WTC11 (cell line): ENCODE measurements around the gene TM2D1.

Experiments used
- CREM ChIP-seq: sonication (generic); formaldehyde crosslinking; IDR thresholded peaks from 2 replicates; pipeline ENCODE4 v1.8.1; 2022; ENCODE audit warnings: mild to moderate bottlenecking, missing genetic modification reagents, moderate library complexity
- NR3C1 ChIP-seq: sonication (generic); formaldehyde crosslinking; conservative IDR thresholded peaks from 2 replicates; pipeline ENCODE4 v1.8.1; 2023; ENCODE audit warnings: low read depth, mild to moderate bottlenecking, missing genetic modification reagents
- TCF7 ChIP-seq: sonication (generic); formaldehyde crosslinking; IDR thresholded peaks from 2 replicates; pipeline ENCODE4 v1.8.0; 2022; ENCODE audit warnings: mild to moderate bottlenecking, low read depth, missing genetic modification reagents, moderate library complexity
- ZBTB21 ChIP-seq: sonication (generic); formaldehyde crosslinking; IDR thresholded peaks from 2 replicates; pipeline ENCODE4 v1.8.1; 2023; ENCODE audit warnings: mild to moderate bottlenecking, missing genetic modification reagents, borderline replicate concordance
- ZNF232 ChIP-seq: sonication (generic); formaldehyde crosslinking; IDR thresholded peaks from 2 replicates; pipeline ENCODE4 v1.8.0; 2022; ENCODE audit warnings: mild to moderate bottlenecking, missing genetic modification reagents
- ZNF416 ChIP-seq: fragments of 250-450 bp; sonication (Bioruptor Pico); IDR thresholded peaks from 2 replicates; pipeline ENCODE4 v1.9.0; 2021; ENCODE audit warnings: mild to moderate bottlenecking, inconsistent platforms
- TF ChIP-seq, protein P1 (sequence below): fragments of 200-600 bp; IDR thresholded peaks from 2 replicates; pipeline ENCODE4 v1.8.0; 2022; ENCODE audit warnings: antibody characterized with exemption
- TF ChIP-seq, protein P2 (sequence below): sonication (generic); formaldehyde crosslinking; conservative IDR thresholded peaks from 2 replicates; pipeline ENCODE4 v1.8.1; 2023; ENCODE audit warnings: mild to moderate bottlenecking, low read depth, missing genetic modification reagents, moderate library complexity
- TF ChIP-seq, protein P3 (sequence below): sonication (generic); formaldehyde crosslinking; IDR thresholded peaks from 2 replicates; pipeline ENCODE4 v1.8.0; 2022; ENCODE audit warnings: mild to moderate bottlenecking, missing genetic modification reagents
- TF ChIP-seq, protein P4 (sequence below): sonication (generic); formaldehyde crosslinking; IDR thresholded peaks from 2 replicates; pipeline ENCODE4 v1.8.0; 2022; ENCODE audit warnings: mild to moderate bottlenecking, missing genetic modification reagents
- TF ChIP-seq, protein P5 (sequence below): sonication (generic); formaldehyde crosslinking; IDR thresholded peaks from 2 replicates; pipeline ENCODE4 v1.8.1; 2023; ENCODE audit warnings: mild to moderate bottlenecking, missing genetic modification reagents, moderate library complexity
- TF ChIP-seq, protein P6 (sequence below): sonication (generic); formaldehyde crosslinking; conservative IDR thresholded peaks from 2 replicates; pipeline ENCODE4 v1.8.1; 2022; ENCODE audit warnings: mild to moderate bottlenecking, missing genetic modification reagents
- TF ChIP-seq, protein P7 (sequence below): sonication (generic); formaldehyde crosslinking; IDR thresholded peaks from 2 replicates; pipeline ENCODE4 v1.8.1; 2023; ENCODE audit warnings: mild to moderate bottlenecking, missing genetic modification reagents
- TF ChIP-seq, protein P8 (sequence below): sonication (generic); formaldehyde crosslinking; IDR thresholded peaks from 2 replicates; pipeline ENCODE4 v1.8.0; 2022; ENCODE audit warnings: mild to moderate bottlenecking, missing genetic modification reagents

DNA sequence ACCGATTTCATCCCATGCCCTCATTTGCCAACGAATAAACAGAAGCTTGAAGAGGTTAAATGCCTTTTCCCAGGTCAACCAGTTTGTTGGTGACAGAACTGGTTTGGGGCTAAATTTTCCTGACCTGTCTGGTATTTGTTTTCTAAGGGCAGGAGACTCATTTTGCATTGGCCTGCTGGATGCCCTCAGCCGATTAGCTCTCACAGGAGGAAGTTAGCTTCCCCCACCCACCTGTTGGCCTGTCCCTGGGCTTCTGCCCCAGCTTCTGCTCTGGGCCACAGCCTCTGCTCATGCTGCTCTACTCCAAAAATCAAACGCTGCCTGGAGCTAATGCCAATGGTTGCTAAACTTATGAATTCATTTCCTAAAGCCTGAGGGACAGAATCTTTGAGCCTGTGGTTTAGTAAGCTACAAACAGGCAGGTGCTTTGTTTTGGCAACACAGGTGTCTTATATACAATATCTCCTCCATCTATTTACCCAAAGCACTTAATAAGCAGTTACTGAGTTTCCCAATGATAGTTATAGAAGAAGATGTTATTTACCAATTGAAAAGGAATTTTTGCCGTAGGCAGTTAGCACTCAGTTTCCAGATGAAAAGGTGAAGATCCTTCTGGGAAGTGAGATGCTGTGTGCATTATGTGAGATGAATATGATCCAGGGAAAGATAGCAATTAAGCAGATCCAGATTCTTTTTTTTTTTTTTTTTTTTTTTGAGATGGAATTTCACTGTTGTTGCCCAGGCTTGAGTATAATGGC is 82.3 kb downstream of the TM2D1 start:
- no peak for TF ChIP-seq CREM (CRISPR knock-in tag)
- TF ChIP-seq, protein P1, sequence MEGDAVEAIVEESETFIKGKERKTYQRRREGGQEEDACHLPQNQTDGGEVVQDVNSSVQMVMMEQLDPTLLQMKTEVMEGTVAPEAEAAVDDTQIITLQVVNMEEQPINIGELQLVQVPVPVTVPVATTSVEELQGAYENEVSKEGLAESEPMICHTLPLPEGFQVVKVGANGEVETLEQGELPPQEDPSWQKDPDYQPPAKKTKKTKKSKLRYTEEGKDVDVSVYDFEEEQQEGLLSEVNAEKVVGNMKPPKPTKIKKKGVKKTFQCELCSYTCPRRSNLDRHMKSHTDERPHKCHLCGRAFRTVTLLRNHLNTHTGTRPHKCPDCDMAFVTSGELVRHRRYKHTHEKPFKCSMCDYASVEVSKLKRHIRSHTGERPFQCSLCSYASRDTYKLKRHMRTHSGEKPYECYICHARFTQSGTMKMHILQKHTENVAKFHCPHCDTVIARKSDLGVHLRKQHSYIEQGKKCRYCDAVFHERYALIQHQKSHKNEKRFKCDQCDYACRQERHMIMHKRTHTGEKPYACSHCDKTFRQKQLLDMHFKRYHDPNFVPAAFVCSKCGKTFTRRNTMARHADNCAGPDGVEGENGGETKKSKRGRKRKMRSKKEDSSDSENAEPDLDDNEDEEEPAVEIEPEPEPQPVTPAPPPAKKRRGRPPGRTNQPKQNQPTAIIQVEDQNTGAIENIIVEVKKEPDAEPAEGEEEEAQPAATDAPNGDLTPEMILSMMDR, result no peak
- TF ChIP-seq, protein P2, sequence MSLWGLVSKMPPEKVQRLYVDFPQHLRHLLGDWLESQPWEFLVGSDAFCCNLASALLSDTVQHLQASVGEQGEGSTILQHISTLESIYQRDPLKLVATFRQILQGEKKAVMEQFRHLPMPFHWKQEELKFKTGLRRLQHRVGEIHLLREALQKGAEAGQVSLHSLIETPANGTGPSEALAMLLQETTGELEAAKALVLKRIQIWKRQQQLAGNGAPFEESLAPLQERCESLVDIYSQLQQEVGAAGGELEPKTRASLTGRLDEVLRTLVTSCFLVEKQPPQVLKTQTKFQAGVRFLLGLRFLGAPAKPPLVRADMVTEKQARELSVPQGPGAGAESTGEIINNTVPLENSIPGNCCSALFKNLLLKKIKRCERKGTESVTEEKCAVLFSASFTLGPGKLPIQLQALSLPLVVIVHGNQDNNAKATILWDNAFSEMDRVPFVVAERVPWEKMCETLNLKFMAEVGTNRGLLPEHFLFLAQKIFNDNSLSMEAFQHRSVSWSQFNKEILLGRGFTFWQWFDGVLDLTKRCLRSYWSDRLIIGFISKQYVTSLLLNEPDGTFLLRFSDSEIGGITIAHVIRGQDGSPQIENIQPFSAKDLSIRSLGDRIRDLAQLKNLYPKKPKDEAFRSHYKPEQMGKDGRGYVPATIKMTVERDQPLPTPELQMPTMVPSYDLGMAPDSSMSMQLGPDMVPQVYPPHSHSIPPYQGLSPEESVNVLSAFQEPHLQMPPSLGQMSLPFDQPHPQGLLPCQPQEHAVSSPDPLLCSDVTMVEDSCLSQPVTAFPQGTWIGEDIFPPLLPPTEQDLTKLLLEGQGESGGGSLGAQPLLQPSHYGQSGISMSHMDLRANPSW (CRISPR knock-in tag), result no peak
- TF ChIP-seq ZBTB21 (CRISPR knock-in tag), result no peak
- TF ChIP-seq, protein P3, sequence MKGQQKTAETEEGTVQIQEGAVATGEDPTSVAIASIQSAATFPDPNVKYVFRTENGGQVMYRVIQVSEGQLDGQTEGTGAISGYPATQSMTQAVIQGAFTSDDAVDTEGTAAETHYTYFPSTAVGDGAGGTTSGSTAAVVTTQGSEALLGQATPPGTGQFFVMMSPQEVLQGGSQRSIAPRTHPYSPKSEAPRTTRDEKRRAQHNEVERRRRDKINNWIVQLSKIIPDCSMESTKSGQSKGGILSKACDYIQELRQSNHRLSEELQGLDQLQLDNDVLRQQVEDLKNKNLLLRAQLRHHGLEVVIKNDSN, result no peak
- TF ChIP-seq, protein P4, sequence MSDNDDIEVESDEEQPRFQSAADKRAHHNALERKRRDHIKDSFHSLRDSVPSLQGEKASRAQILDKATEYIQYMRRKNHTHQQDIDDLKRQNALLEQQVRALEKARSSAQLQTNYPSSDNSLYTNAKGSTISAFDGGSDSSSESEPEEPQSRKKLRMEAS, result no peak
- TF ChIP-seq, protein P5, sequence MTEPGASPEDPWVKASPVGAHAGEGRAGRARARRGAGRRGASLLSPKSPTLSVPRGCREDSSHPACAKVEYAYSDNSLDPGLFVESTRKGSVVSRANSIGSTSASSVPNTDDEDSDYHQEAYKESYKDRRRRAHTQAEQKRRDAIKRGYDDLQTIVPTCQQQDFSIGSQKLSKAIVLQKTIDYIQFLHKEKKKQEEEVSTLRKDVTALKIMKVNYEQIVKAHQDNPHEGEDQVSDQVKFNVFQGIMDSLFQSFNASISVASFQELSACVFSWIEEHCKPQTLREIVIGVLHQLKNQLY, result no peak
- TF ChIP-seq, protein P6, sequence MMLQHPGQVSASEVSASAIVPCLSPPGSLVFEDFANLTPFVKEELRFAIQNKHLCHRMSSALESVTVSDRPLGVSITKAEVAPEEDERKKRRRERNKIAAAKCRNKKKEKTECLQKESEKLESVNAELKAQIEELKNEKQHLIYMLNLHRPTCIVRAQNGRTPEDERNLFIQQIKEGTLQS (CRISPR knock-in tag), result no peak
- TF ChIP-seq ZNF232 (CRISPR knock-in tag), result no peak
- TF ChIP-seq, protein P7, sequence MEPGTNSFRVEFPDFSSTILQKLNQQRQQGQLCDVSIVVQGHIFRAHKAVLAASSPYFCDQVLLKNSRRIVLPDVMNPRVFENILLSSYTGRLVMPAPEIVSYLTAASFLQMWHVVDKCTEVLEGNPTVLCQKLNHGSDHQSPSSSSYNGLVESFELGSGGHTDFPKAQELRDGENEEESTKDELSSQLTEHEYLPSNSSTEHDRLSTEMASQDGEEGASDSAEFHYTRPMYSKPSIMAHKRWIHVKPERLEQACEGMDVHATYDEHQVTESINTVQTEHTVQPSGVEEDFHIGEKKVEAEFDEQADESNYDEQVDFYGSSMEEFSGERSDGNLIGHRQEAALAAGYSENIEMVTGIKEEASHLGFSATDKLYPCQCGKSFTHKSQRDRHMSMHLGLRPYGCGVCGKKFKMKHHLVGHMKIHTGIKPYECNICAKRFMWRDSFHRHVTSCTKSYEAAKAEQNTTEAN (CRISPR knock-in tag), result no peak
- TF ChIP-seq, protein P8, sequence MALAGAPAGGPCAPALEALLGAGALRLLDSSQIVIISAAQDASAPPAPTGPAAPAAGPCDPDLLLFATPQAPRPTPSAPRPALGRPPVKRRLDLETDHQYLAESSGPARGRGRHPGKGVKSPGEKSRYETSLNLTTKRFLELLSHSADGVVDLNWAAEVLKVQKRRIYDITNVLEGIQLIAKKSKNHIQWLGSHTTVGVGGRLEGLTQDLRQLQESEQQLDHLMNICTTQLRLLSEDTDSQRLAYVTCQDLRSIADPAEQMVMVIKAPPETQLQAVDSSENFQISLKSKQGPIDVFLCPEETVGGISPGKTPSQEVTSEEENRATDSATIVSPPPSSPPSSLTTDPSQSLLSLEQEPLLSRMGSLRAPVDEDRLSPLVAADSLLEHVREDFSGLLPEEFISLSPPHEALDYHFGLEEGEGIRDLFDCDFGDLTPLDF (CRISPR knock-in tag), result no peak
- TF ChIP-seq ZNF416 (CRISPR knock-in tag), result no peak
- TF ChIP-seq NR3C1 (CRISPR knock-in tag), result no peak
- TF ChIP-seq TCF7, result no peak
